Measurements from ENCODE around the gene FRRS1. TPM values are rescaled to one million over a fixed set of nuclear protein-coding genes. Genes with fewer than 3 reads are reported as not detected.

The FRRS1 gene
- total RNA-seq, 6 experiments from 2014 or later = 19.6 to 44.0 (median 31.4) TPM

DNA sequence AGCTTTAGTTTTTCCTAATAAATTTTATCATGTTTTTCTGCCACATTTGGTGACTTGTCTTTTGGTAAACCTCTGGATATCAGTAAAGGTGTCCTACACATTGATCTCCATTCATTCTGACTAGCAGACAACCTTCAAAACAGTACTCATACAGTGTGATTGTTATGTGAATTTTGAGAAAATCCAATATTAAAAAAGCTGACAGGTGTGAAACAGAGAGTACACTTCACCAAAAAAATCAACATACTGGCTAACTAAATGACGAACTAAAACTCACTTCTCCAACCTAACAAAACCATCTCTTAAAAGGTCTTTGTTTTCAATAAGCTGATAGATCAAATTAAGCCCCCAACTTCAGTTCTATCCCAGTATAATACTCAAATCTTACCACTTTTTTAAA, 1.5 kb downstream of the FRRS1 start:
- DNase-seq = no peak
- Histone ChIP-seq H3K27ac (peak overlapping the region; percentile 82 to 94 (median 93)), H3K4me3 (peak overlapping the region; percentile 43 to 63 (median 55)), H3K9me3 (no peaks in the 10 kb centered on the region), H3K27me3 (no peaks in the 10 kb centered on the region), H3K36me3 (no peaks in the 10 kb centered on the region), H3K4me1 (peaks cover 0 to 20% (median 4%) of the 10 kb centered on the region in 4 donors)
- ATAC-seq = no peak
- WGBS (ENCODE audit: insufficient coverage, low coverage, low lambda C conversion rate, missing lambda C conversion rate) = 46% methylated on average over 1 of the region's 1 CpG
- intact Hi-C loops (cut with DNase I) = no loop called here
- TF ChIP-seq, protein P1, sequence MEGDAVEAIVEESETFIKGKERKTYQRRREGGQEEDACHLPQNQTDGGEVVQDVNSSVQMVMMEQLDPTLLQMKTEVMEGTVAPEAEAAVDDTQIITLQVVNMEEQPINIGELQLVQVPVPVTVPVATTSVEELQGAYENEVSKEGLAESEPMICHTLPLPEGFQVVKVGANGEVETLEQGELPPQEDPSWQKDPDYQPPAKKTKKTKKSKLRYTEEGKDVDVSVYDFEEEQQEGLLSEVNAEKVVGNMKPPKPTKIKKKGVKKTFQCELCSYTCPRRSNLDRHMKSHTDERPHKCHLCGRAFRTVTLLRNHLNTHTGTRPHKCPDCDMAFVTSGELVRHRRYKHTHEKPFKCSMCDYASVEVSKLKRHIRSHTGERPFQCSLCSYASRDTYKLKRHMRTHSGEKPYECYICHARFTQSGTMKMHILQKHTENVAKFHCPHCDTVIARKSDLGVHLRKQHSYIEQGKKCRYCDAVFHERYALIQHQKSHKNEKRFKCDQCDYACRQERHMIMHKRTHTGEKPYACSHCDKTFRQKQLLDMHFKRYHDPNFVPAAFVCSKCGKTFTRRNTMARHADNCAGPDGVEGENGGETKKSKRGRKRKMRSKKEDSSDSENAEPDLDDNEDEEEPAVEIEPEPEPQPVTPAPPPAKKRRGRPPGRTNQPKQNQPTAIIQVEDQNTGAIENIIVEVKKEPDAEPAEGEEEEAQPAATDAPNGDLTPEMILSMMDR (IDR thresholded peaks at IDR 0.05) = no peak
- TF ChIP-seq POLR2A (IDR thresholded peaks at IDR 0.05) = no peak

GRCh38 chr1:99764439-99764838, 2.0 kb downstream of the FRRS1 start:
- TF ChIP-seq, protein P1 (IDR thresholded peaks at IDR 0.05) = no peak
- no peak for TF ChIP-seq POLR2A (IDR thresholded peaks at IDR 0.05)
- DNase-seq (no peak), ATAC-seq (peak; percentile 18 to 45 (median 30))
- Histone ChIP-seq H3K36me3 (no peaks in the 10 kb centered on the region), H3K27me3 (no peaks in the 10 kb centered on the region), H3K9me3 (no peaks in the 10 kb centered on the region), H3K4me1 (peaks cover 0 to 20% (median 4%) of the 10 kb centered on the region in 4 donors), H3K27ac (peak overlapping the region; percentile 82 to 94 (median 93)), H3K4me3 (peak overlapping the region; percentile 43 to 63 (median 55))
- intact Hi-C loops (cut with DNase I) = no loop called here
- WGBS (ENCODE audit: insufficient coverage, low coverage, low lambda C conversion rate, missing lambda C conversion rate) = 14% methylated on average over 2 of the region's 2 CpGs

- no peaks in the 10 kb centered on the region for H3K36me3 ChIP-seq
- peak overlapping the region; percentile 82 to 94 (median 93) for H3K27ac ChIP-seq
- H3K4me3 ChIP-seq = peak overlapping the region; percentile 43 to 63 (median 55)
- DNase-seq = no peak
- TF ChIP-seq POLR2A (IDR thresholded peaks at IDR 0.05) = no peak
- TF ChIP-seq, protein P1 (IDR thresholded peaks at IDR 0.05) = no peak
- peaks cover 0 to 20% (median 4%) of the 10 kb centered on the region in 4 donors for H3K4me1 ChIP-seq
- H3K9me3 ChIP-seq = no peaks in the 10 kb centered on the region
- no peaks in the 10 kb centered on the region for H3K27me3 ChIP-seq
- WGBS (ENCODE audit: insufficient coverage, low coverage, low lambda C conversion rate, missing lambda C conversion rate) = 37% methylated on average over 2 of the region's 2 CpGs
- intact Hi-C loops (cut with DNase I) = no loop called here
- no peak for ATAC-seq
These were observed 2.5 kb downstream of the FRRS1 start for GRCh38 chr1:99763956-99764355.

DNA sequence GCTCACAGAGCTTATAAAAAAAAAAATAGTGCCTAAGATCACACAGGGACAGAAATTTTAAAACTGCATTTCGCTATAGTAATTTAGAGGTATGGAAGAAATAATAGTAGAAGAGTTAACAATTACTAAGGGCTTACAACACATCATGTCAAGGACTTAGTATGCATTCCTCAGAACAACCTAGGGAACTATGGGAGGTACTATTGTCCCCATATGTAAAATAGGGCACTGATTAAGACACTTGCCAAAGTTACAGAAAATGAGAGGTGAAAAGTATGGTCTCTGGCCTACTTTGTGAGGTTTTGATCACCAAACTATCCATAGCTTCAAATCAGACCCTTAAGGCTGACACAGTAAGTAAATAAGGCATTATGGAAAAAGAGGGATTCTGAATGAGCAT, 4.7 kb downstream of the FRRS1 start:
- H3K36me3 ChIP-seq = no peaks in the 10 kb centered on the region
- no peaks in the 10 kb centered on the region for H3K9me3 ChIP-seq
- ATAC-seq = no peak
- peak overlapping the region in 2 of 3 donors; percentile 93 to 94 for H3K27ac ChIP-seq
- H3K27me3 ChIP-seq = no peaks in the 10 kb centered on the region
- TF ChIP-seq POLR2A (IDR thresholded peaks at IDR 0.05) = no peak
- TF ChIP-seq, protein P1 (IDR thresholded peaks at IDR 0.05) = no peak
- DNase-seq = no peak
- intact Hi-C loops (cut with DNase I) = no loop called here
- peaks cover 0 to 36% (median 6%) of the 10 kb centered on the region in 4 donors for H3K4me1 ChIP-seq
- WGBS (ENCODE audit: insufficient coverage, low coverage, low lambda C conversion rate, missing lambda C conversion rate) = 100% methylated on average over 1 of the region's 1 CpG
- H3K4me3 ChIP-seq = no peak overlapping the region

All from right lobe of liver (tissue), 6 donors.